Measurements from ENCODE around the gene DTNB.

- TF ChIP-seq, protein P1, sequence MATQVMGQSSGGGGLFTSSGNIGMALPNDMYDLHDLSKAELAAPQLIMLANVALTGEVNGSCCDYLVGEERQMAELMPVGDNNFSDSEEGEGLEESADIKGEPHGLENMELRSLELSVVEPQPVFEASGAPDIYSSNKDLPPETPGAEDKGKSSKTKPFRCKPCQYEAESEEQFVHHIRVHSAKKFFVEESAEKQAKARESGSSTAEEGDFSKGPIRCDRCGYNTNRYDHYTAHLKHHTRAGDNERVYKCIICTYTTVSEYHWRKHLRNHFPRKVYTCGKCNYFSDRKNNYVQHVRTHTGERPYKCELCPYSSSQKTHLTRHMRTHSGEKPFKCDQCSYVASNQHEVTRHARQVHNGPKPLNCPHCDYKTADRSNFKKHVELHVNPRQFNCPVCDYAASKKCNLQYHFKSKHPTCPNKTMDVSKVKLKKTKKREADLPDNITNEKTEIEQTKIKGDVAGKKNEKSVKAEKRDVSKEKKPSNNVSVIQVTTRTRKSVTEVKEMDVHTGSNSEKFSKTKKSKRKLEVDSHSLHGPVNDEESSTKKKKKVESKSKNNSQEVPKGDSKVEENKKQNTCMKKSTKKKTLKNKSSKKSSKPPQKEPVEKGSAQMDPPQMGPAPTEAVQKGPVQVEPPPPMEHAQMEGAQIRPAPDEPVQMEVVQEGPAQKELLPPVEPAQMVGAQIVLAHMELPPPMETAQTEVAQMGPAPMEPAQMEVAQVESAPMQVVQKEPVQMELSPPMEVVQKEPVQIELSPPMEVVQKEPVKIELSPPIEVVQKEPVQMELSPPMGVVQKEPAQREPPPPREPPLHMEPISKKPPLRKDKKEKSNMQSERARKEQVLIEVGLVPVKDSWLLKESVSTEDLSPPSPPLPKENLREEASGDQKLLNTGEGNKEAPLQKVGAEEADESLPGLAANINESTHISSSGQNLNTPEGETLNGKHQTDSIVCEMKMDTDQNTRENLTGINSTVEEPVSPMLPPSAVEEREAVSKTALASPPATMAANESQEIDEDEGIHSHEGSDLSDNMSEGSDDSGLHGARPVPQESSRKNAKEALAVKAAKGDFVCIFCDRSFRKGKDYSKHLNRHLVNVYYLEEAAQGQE (IDR thresholded peaks at IDR 0.05; ENCODE audit: low read depth), result no peak
- TF ChIP-seq TAF1 (IDR thresholded peaks at IDR 0.05; ENCODE audit: low read depth) (no peak), USF1 (IDR thresholded peaks at IDR 0.05) (no peak), CEBPB (IDR thresholded peaks at IDR 0.05) (no peak), RAD21 (IDR thresholded peaks at IDR 0.05; ENCODE audit: low read depth) (no peak), EP300 (IDR thresholded peaks at IDR 0.05; ENCODE audit: borderline replicate concordance) (no peak), TCF12 (IDR thresholded peaks at IDR 0.05; ENCODE audit: low read depth) (no peak), ZBTB7A (IDR thresholded peaks at IDR 0.05; ENCODE audit: low read depth) (no peak), TEAD4 (IDR thresholded peaks at IDR 0.05) (no peak), YY1 (IDR thresholded peaks at IDR 0.05; ENCODE audit: low read depth) (no peak)
- TF ChIP-seq, protein P2, sequence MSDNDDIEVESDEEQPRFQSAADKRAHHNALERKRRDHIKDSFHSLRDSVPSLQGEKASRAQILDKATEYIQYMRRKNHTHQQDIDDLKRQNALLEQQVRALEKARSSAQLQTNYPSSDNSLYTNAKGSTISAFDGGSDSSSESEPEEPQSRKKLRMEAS (IDR thresholded peaks at IDR 0.05), result no peak
These were observed 52.7 kb downstream of the DTNB start for GRCh38 chr2:25620711-25621110.
